HUES48 (cell line): ENCODE results near the gene ARMC9.

ENCODE experiments used
- H3K27ac ChIP-seq: one replicate; pipeline ENCODE4 v1.7.0; 2013; ENCODE audit warnings: low read depth, low read length, inconsistent platforms
- H3K27me3 ChIP-seq: 2 replicates; pipeline ENCODE4 v1.6.1; 2013; ENCODE audit warnings: mild to moderate bottlenecking, low read length; ENCODE audit not compliant: control insufficient read depth, insufficient read depth
- H3K36me3 ChIP-seq: 2 replicates; pipeline ENCODE4 v1.6.1; 2013; ENCODE audit warnings: low read length; ENCODE audit not compliant: control insufficient read depth, insufficient read depth
- H3K4me1 ChIP-seq: 2 replicates; pipeline ENCODE4 v1.6.1; 2013; ENCODE audit warnings: mild to moderate bottlenecking, low read length; ENCODE audit not compliant: control insufficient read depth, insufficient read depth
- H3K4me3 ChIP-seq: 2 replicates; pipeline ENCODE4 v1.5.1; 2013; ENCODE audit warnings: mild to moderate bottlenecking, low read depth, low read length
- H3K9ac ChIP-seq: 2 replicates; pipeline ENCODE4 v1.6.1; 2013; ENCODE audit warnings: mild to moderate bottlenecking, low read depth, low read length, moderate library complexity
- H3K9me3 ChIP-seq: 2 replicates; pipeline ENCODE4 v1.6.1; 2013; ENCODE audit warnings: low read length; ENCODE audit not compliant: control insufficient read depth, insufficient read depth

ARMC9 gene

DNA sequence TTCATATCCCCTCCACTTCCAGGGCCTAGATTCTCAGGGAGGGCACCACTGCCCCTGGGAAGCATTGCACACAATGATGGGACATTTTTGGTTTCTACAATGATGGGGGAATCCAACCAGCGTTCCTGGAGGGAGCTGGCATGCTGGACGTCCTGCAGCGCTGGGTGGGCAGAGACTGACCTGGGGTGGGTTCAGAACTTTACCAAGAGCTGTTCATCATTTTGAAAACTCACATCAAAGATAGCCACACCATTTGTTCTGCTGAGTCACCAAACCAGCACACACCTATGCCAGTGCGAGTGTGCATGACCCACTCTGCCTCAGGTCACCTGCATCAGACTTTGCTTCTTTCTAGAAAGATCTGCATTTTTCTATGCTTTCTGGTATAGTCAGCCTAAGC, 14.1 kb upstream of the ARMC9 start:
- Histone ChIP-seq H3K9me3 (no peaks in the 10 kb centered on the region), H3K4me1 (peaks cover 10% of the 10 kb centered on the region), H3K9ac (no peak overlapping the region), H3K27me3 (no peaks in the 10 kb centered on the region), H3K27ac (no peak overlapping the region), H3K4me3 (no peak overlapping the region), H3K36me3 (no peaks in the 10 kb centered on the region)

DNA sequence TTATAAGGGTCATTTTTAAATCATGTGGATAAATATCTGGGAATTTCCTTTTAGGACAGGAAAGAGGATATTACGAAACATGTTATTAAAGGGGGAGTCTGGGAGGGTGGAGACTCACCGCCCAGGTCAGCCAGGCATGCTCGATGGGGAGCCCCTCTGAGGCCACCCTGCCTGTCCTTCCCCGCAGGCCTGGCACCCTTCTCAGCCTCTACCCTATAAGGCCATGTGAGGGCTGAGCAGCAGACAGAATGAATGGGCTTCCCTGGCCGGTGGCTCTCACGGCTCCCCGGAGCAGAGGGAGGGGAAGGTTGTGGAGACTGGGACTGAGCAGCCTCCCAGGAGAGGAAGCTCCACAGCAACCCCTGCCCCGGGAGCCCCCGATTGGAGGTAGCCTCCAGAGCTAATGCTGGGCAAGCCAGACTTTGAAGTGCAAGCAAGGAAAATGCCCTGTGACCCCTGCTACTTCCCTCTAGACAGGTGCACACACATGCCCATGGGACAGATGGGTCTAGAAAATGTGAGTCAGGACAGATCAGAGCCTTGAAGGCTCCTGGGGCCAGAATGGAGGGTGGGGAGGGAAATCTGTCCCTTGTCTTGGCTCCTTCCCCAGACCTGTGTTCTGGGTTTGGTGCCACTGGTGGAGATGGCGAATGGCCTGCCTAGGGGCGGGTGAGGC, 13.2 kb upstream of the ARMC9 start:
- H3K27ac ChIP-seq = no peak overlapping the region
- no peak overlapping the region for H3K9ac ChIP-seq
- no peak overlapping the region for H3K4me3 ChIP-seq
- peaks cover 7% of the 10 kb centered on the region for H3K4me1 ChIP-seq
- H3K36me3 ChIP-seq = no peaks in the 10 kb centered on the region
- H3K27me3 ChIP-seq = no peaks in the 10 kb centered on the region
- H3K9me3 ChIP-seq = no peaks in the 10 kb centered on the region

DNA sequence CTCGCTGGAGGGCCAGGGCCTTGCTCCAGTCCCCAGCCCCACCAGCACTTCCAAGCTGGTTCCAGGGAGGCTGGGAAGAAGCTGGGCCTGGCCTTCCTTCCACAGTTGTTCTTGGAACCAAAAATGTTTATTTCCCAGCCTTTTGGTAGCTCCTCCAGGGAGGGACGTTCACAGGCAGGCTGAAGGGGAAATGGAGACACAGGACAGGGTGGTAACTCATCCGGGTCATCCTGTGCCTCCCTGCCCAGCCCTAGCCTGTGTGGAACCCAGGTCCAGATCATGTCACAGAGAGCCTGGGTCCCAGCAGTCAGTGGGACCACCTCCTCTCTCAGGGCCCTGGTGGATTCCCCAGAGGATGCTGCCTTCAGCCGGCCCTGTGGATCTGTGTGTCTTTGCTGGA, 12.5 kb upstream of the ARMC9 start:
- H3K27me3 ChIP-seq = no peaks in the 10 kb centered on the region
- H3K27ac ChIP-seq = no peak overlapping the region
- no peaks in the 10 kb centered on the region for H3K36me3 ChIP-seq
- no peak overlapping the region for H3K9ac ChIP-seq
- no peaks in the 10 kb centered on the region for H3K9me3 ChIP-seq
- H3K4me3 ChIP-seq = no peak overlapping the region
- peaks cover 5% of the 10 kb centered on the region; the same call in 1 of the 2 replicates for H3K4me1 ChIP-seq

DNA sequence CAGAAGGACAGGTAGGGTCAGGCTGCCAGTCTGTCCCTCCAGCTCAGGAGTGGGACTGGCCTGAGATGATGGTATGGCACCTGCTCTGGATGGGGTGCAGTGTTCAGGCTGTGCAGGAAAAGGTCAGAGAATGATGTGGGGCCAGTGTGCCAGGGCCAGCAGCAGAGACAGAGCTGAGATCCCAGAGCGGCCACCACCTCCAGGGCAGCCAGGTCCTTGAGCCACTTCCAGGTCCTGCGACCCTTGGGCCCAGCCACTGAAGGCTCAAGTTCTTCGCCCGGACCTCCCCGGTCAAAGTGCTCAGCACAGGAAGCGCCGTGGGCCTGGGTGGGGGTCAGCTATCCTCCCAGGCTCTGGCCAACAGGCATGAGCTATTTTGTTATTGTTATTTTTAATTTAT, 12.1 kb upstream of the ARMC9 start:
- Histone ChIP-seq H3K4me3 (no peak overlapping the region), H3K27ac (no peak overlapping the region), H3K27me3 (no peaks in the 10 kb centered on the region), H3K9ac (no peak overlapping the region), H3K9me3 (no peaks in the 10 kb centered on the region), H3K4me1 (peaks cover 5% of the 10 kb centered on the region; the same call in 1 of the 2 replicates), H3K36me3 (no peaks in the 10 kb centered on the region)

DNA sequence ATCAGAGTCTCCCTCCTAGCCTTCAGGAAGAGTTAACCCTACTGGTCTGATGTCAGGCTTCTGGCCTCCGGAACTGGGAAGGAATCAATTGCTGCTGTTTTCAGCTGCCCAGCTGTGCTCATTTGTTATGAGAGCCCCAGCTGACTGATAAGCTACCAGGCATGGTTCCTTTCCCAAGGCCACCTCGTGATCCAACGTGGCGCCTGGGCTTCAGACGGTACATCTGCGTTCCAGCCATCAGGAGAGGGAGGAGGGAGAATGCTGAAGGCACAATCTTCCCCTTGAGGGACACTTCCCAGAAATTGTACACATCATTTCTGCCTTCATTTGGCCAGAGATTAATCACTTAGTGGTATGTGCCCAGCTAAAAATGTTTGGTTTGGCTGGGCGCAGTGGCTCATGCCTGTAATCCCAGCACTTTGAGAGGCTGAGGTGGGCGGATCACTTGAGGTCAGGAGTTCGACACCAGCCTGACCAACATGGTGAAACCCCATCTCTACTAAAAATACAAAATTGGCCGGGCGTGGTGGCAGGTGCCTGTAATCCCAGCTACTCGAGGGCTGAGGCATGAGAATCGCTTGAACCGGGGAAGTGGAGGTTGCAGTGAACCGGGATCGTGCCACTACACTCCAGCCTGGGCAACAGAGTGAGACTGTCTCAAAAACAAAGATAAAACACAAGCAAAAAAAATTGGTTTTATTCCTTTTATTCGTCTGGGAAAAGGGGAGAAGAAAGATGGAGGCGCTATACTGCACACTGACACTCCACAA, 10.5 kb upstream of the ARMC9 start:
- peaks cover 11% of the 10 kb centered on the region for H3K4me1 ChIP-seq
- H3K9ac ChIP-seq = no peak overlapping the region
- no peaks in the 10 kb centered on the region for H3K36me3 ChIP-seq
- no peak overlapping the region for H3K27ac ChIP-seq
- no peaks in the 10 kb centered on the region for H3K9me3 ChIP-seq
- H3K4me3 ChIP-seq = no peak overlapping the region
- no peaks in the 10 kb centered on the region for H3K27me3 ChIP-seq

DNA sequence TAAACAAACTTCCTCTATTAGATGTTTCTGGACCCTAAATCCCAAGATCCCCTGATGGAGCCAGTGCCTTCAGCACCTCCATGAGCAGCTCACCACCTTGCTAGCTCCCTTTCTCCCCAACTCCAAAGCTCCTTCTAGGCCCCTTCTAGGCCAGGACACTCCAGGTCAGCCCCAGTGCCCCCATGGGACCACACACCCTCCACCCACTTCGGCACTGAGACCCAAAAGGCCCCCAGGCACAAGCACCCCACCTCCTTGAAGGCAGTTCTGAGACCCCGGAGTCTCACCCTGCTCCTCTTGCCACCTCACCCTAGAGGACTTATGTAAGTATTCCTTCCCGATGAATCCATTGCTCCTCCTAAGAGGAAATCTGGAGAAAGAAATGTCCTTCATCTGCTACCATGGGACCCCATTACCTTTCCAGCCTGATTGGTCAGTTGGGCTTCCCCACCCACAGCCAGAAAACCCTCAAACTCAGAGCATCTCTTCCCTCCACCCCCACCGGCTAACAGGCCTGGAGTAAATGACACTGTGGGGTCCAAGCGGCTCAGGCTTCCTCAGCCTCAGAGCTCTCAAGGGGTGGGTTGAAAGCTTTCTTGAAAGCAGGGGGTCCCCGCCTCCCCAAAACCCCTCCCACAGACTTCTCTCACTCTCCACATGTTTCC, 9.8 kb upstream of the ARMC9 start:
- H3K9ac ChIP-seq = no peak overlapping the region
- H3K4me3 ChIP-seq = no peak overlapping the region
- no peaks in the 10 kb centered on the region for H3K9me3 ChIP-seq
- peaks cover 11% of the 10 kb centered on the region for H3K4me1 ChIP-seq
- H3K36me3 ChIP-seq = no peaks in the 10 kb centered on the region
- no peak overlapping the region for H3K27ac ChIP-seq
- no peaks in the 10 kb centered on the region for H3K27me3 ChIP-seq

DNA sequence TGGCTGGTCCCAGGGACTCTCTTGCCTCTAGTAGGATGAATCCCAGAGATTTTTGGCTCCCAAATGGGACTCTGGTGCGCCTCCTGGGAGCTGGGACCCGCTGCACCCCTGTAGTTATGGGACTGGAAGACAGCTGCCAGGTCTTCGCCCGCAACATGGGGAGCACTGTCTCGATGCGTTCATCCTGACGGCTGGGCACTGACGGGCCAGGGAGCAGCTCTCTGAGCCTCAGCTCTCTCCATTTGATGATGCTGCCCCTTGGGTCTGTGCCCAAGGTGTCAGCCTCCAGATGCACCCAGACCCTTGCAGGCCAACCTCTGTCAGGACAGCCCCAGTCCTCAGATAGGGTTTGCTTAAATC, 9.3 kb upstream of the ARMC9 start:
- H3K4me1 ChIP-seq = peaks cover 11% of the 10 kb centered on the region
- H3K9ac ChIP-seq = no peak overlapping the region
- no peak overlapping the region for H3K4me3 ChIP-seq

DNA sequence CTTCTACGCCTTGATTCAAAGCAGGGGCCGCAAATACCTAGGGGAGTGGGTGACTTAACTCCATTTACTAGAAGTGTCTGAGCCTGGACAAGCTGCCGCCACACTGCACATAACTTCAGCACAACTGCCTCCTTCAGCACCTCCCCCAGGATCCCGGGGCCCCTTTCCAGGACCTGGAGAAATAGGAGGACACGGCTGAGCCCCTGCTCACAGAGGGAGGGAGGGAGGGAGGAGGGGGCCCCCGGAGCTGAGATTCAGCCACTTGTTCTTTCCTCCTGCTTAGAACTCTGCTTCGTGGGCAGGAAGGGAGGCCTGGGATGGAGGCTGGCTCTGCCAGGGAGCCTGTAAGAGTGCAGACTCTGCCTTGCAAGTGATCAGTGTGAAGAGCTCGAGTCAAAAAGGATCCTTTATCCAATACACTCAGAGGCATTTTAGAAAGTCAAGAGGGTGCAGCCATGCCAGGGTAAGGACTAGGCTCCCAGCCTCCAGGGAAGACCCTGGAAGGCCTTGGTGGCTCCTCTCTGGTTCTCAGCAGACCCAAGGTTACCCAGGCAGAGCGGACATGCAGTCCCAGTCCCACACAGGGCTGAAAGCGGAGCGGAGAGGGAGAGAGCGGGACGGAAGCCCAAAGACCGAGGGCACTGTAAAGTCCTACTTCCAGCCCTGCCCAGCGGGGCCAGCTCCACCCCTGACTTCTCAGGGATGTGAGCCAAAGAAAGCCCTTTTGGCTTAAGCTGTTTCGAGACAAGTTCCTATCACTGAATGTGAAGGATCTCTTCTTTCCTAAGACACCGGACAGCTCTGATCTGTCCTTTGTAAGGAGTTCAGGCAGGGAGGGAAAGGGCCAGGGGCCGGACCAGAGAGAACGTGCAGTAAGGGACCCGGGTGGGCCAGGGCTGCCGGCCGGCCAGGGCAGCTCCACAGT, 8.6 kb upstream of the ARMC9 start:
- Histone ChIP-seq H3K4me1 (peaks cover 11% of the 10 kb centered on the region), H3K9me3 (no peaks in the 10 kb centered on the region), H3K27ac (no peak overlapping the region), H3K27me3 (no peaks in the 10 kb centered on the region), H3K36me3 (no peaks in the 10 kb centered on the region), H3K4me3 (peak overlapping the region; percentile 43; the same call in 1 of the 2 replicates), H3K9ac (no peak overlapping the region)

More for the DNA sequence above, 9.3 kb upstream of the ARMC9 start:
- Histone ChIP-seq H3K36me3 (no peaks in the 10 kb centered on the region), H3K9me3 (no peaks in the 10 kb centered on the region), H3K27me3 (no peaks in the 10 kb centered on the region), H3K27ac (no peak overlapping the region)

DNA sequence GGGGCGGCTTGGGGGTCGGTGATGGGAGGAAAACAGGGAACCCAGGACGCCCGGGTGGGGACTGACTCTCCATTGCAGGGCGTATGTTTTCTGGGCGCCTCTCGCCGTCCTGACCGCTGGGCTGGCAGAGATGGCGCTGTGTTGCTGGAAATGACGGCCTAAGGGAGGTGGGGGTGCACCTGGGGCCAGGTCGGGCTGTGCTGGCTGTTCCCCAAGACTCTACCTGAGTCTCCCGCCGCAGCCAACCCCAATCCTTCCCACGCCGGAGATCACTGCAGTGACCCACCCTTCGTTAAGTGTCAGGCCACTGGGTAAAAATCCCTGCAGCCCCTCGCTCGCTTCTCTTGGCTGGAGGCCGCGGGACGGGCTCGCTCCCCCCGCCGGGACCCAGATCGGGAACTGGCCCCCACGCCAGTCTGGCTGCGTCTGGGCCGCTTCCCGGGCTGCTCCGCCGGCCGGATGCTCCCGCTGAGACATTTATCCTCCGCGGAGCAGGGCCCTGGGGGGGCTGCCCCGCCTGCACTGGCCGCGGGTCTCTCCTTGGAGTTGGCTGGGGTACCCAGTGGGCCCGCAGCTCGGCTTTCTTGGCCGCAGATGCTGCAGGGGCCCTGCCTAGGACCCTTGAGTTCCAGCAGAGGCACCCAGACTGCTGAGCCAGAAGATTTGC, 7.8 kb upstream of the ARMC9 start:
- peaks cover 11% of the 10 kb centered on the region for H3K4me1 ChIP-seq
- peak overlapping the region; percentile 43 for H3K4me3 ChIP-seq
- no peaks in the 10 kb centered on the region for H3K27me3 ChIP-seq
- H3K36me3 ChIP-seq = no peaks in the 10 kb centered on the region
- 0 out of 2 replicates have a peak overlapping the region, but pooled peaks have one; percentile 22 for H3K9ac ChIP-seq
- H3K27ac ChIP-seq = peak overlapping the region; percentile 13
- no peaks in the 10 kb centered on the region for H3K9me3 ChIP-seq
